Embryonic facial prominence (tissue), 1 donor: ENCODE results near the gene CA12.

Experiments used
- DNase-seq: peaks from one replicate; pipeline ENCODE4 v3.0.0-alpha.2; 2016; ENCODE audit errors: extremely low spot score

The CA12 gene

GRCh38 chr15:63306492-63307073 lies 75.1 kb downstream of the CA12 start:
- no peak for DNase-seq

GRCh38 chr15:63305260-63305659 lies 76.4 kb downstream of the CA12 start:
- no peak for DNase-seq

GRCh38 chr15:63301088-63301487 lies 80.6 kb downstream of the CA12 start:
- no peak for DNase-seq

GRCh38 chr15:63299943-63300575 lies 81.6 kb downstream of the CA12 start:
- DNase-seq: no peak

- no peak for DNase-seq
Observed at GRCh38 chr15:63296195-63296594, 85.5 kb downstream of the CA12 start.

- no peak for DNase-seq
Observed at GRCh38 chr15:63295341-63295740, 86.3 kb downstream of the CA12 start.

- DNase-seq: no peak
Observed at GRCh38 chr15:63294359-63294758, 87.3 kb downstream of the CA12 start.

GRCh38 chr15:63292771-63293170 lies 88.9 kb downstream of the CA12 start:
- no peak for DNase-seq

GRCh38 chr15:63292241-63292640 lies 89.4 kb downstream of the CA12 start:
- DNase-seq: no peak

GRCh38 chr15:63291507-63291906 lies 90.1 kb downstream of the CA12 start:
- no peak for DNase-seq

- peak; percentile 76 for DNase-seq
Observed at GRCh38 chr15:63288778-63289378, 92.8 kb downstream of the CA12 start.

- no peak for DNase-seq
Observed at GRCh38 chr15:63288342-63288741, 93.3 kb downstream of the CA12 start.

GRCh38 chr15:63287109-63287508 lies 94.5 kb downstream of the CA12 start:
- no peak for DNase-seq

GRCh38 chr15:63284335-63284734 lies 97.3 kb downstream of the CA12 start:
- no peak for DNase-seq

GRCh38 chr15:63283126-63283525 lies 98.5 kb downstream of the CA12 start:
- DNase-seq: no peak

GRCh38 chr15:63277893-63278456 lies 103.7 kb downstream of the CA12 start:
- no peak for DNase-seq

GRCh38 chr15:63277038-63277892 lies 104.4 kb downstream of the CA12 start, which contains the start of gene APH1B:
APH1B (plus strand) TSS chr15:63277605; CDS start chr15:63277624, 19 bp downstream.
- DNase-seq: peak; percentile 40

GRCh38 chr15:63276342-63277037 lies 105.2 kb downstream of the CA12 start:
- no peak for DNase-seq

- no peak for DNase-seq
Observed at GRCh38 chr15:63274427-63274826, 107.2 kb downstream of the CA12 start.
